ENCODE data around the gene LMNTD1.

DNA sequence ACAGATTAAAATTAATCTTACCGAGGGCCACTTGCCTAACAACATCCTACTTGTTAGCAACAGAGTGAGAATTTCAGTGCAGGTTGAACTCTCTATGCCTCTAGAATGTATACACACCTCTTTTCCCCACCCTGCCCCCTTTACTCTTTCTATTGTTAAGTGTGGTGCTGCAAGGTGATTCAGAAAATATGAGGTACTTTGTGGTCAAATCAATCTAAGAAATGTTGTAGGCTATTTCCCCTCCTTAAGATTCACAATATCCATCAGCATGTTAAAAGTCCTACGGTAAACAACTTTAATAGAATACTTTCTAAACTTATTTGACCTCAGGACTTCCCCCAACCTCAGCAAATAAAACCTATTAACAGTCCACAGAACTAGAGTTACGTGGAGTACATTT is 106.0 kb downstream of the LMNTD1 start:
- TF ChIP-seq, protein P1, sequence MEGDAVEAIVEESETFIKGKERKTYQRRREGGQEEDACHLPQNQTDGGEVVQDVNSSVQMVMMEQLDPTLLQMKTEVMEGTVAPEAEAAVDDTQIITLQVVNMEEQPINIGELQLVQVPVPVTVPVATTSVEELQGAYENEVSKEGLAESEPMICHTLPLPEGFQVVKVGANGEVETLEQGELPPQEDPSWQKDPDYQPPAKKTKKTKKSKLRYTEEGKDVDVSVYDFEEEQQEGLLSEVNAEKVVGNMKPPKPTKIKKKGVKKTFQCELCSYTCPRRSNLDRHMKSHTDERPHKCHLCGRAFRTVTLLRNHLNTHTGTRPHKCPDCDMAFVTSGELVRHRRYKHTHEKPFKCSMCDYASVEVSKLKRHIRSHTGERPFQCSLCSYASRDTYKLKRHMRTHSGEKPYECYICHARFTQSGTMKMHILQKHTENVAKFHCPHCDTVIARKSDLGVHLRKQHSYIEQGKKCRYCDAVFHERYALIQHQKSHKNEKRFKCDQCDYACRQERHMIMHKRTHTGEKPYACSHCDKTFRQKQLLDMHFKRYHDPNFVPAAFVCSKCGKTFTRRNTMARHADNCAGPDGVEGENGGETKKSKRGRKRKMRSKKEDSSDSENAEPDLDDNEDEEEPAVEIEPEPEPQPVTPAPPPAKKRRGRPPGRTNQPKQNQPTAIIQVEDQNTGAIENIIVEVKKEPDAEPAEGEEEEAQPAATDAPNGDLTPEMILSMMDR (IDR thresholded peaks at IDR 0.05; ENCODE audit: low read depth, low read length, poor library complexity, severe bottlenecking) = no peak
- TF ChIP-seq EZH2phosphoT487 (IDR thresholded peaks at IDR 0.05; ENCODE audit: borderline replicate concordance, low read length) = no peak

Measured in DOHH2 (cell line).